Smooth muscle cell (in vitro differentiated cells): ENCODE data around the gene CASS4. TPM values are rescaled to one million over a fixed set of nuclear protein-coding genes. Genes with fewer than 3 reads are reported as not detected.
A peak's percentile ranks its signal among the peaks of the same experiment; 100 is the strongest.

Experiments
- DNase-seq: peaks from one replicate; lab custom pipeline; 2025; ENCODE audit not compliant: unreplicated experiment; lab: John Stamatoyannopoulos, UW
- H2AFZ ChIP-seq: fragments of 200-600 bp; sonication (generic); 2 replicates; pipeline ENCODE4 v1.6.0; 2016; ENCODE audit warnings: antibody characterized with exemption, low read depth, mild to moderate bottlenecking
- H3F3A ChIP-seq: fragments of 200-600 bp; sonication (generic); 2 replicates; pipeline ENCODE4 v1.6.0; 2017; ENCODE audit warnings: antibody characterized with exemption, low read depth
- H3K27ac ChIP-seq: fragments of 200-600 bp; sonication (generic); 2 replicates; pipeline ENCODE4 v1.5.1; 2016; ENCODE audit warnings: low read depth, mild to moderate bottlenecking
- H3K27me3 ChIP-seq: fragments of 200-600 bp; sonication (generic); 2 replicates; pipeline ENCODE4 v1.6.1; 2016; ENCODE audit warnings: low read depth, mild to moderate bottlenecking
- H3K36me3 ChIP-seq: fragments of 200-600 bp; sonication (generic); 2 replicates; pipeline ENCODE4 v1.5.1; 2016; ENCODE audit warnings: low read depth
- H3K4me1 ChIP-seq: fragments of 200-600 bp; sonication (generic); 2 replicates; pipeline ENCODE4 v1.5.1; 2016; ENCODE audit warnings: low read depth
- H3K4me2 ChIP-seq: fragments of 200-600 bp; sonication (generic); 2 replicates; pipeline ENCODE4 v1.6.0; 2016; ENCODE audit warnings: mild to moderate bottlenecking
- H3K4me3 ChIP-seq: fragments of 200-600 bp; sonication (generic); 2 replicates; pipeline ENCODE4 v1.5.1; 2016; ENCODE audit warnings: mild to moderate bottlenecking
- H3K79me2 ChIP-seq: fragments of 200-600 bp; sonication (generic); 2 replicates; pipeline ENCODE4 v1.6.0; 2016; ENCODE audit warnings: low read depth, mild to moderate bottlenecking
- H3K9ac ChIP-seq: fragments of 200-600 bp; sonication (generic); 2 replicates; pipeline ENCODE4 v1.6.0; 2016; ENCODE audit warnings: low read depth
- H3K9me3 ChIP-seq: fragments of 200-600 bp; sonication (generic); replicated peaks from 2 replicates; pipeline ENCODE4 v1.5.1; 2016; ENCODE audit warnings: low read depth
- H4K20me1 ChIP-seq: fragments of 200-600 bp; sonication (generic); 2 replicates; pipeline ENCODE4 v1.6.0; 2016; ENCODE audit warnings: low read depth
- CTCF ChIP-seq: fragments of 200-600 bp; sonication (generic); IDR thresholded peaks from 2 replicates; pipeline ENCODE4 v1.5.1; 2017; ENCODE audit warnings: borderline replicate concordance, mild to moderate bottlenecking, antibody characterized with exemption; ENCODE audit not compliant: insufficient read depth, poor library complexity, severe bottlenecking
- WGBS: methylation state at CpG from one replicate; pipeline ENCODE4 v1.1.7; 2016; ENCODE audit warnings: low lambda C conversion rate; 5-methylcytosine and 5-hydroxymethylcytosine counted together
- polyA plus RNA-seq: library from polyadenylated mRNA; unstranded; fragments of >200 nt; fragmentation: Nextera tagmentation; extraction: Ambion mirVana; gene quantifications from 2 replicates; pipeline ENCODE4 v1.2.1, GENCODE V29; 2016
- total RNA-seq: library from RNA; depleted of rRNA; stranded (reverse); fragments of >200 nt; gene quantifications from 2 replicates; pipeline ENCODE4 v1.2.3, GENCODE V29; 2014

The CASS4 gene
- total and polyA plus RNA-seq, 2 experiments from 2014 or later = 0.07 to 0.22 TPM

- Histone ChIP-seq H3K4me1 (peaks cover 23% of the 10 kb centered on the region), H3K79me2 (peaks cover 63% of the 10 kb centered on the region), H3K36me3 (peaks cover 3% of the 10 kb centered on the region), H3K4me3 (peak overlapping the region; percentile 80), H3K9ac (peak overlapping the region; percentile 80), H2AFZ (peak overlapping the region; percentile 96), H3K9me3 (no peaks in the 10 kb centered on the region), H3F3A (peaks cover 4% of the 10 kb centered on the region), H4K20me1 (peaks cover 7% of the 10 kb centered on the region), H3K27me3 (no peaks in the 10 kb centered on the region), H3K27ac (no peak overlapping the region), H3K4me2 (peak overlapping the region; percentile 97)
- DNase-seq = no peak
- no peak for TF ChIP-seq CTCF
- WGBS = 23% methylated on average over 10 of the region's 10 CpGs
Measured at GRCh38 chr20:56391037-56391436, 21.0 kb upstream of the CASS4 start.

- H3K79me2 ChIP-seq = peaks cover 58% of the 10 kb centered on the region
- peak overlapping the region; percentile 80 for H3K9ac ChIP-seq
- H3K27ac ChIP-seq = peak overlapping the region; percentile 86
- H3K36me3 ChIP-seq = peaks cover 9% of the 10 kb centered on the region
- DNase-seq = no peak
- peak overlapping the region; percentile 96 for H2AFZ ChIP-seq
- peak overlapping the region; percentile 97 for H3K4me2 ChIP-seq
- H3K9me3 ChIP-seq = no peaks in the 10 kb centered on the region
- H3K4me1 ChIP-seq = peaks cover 23% of the 10 kb centered on the region
- peak overlapping the region; percentile 80 for H3K4me3 ChIP-seq
- no peaks in the 10 kb centered on the region for H3K27me3 ChIP-seq
- H3F3A ChIP-seq = peaks cover 4% of the 10 kb centered on the region
- peaks cover 7% of the 10 kb centered on the region for H4K20me1 ChIP-seq
- WGBS = under 1% methylated on average over 24 of the region's 29 CpGs
- TF ChIP-seq CTCF = no peak
Measured at GRCh38 chr20:56391596-56392131, 20.4 kb upstream of the CASS4 start.

- peak within 1 kb of the TSS; percentile 96 for H2AFZ ChIP-seq
- peaks cover 16% of the 10 kb centered on the region for H3K36me3 ChIP-seq
- H4K20me1 ChIP-seq = peaks cover 7% of the 10 kb centered on the region
- peaks cover 23% of the 10 kb centered on the region for H3K4me1 ChIP-seq
- peak; percentile 93 for DNase-seq
- H3K9ac ChIP-seq = peak within 1 kb of the TSS; percentile 80
- peak within 1 kb of the TSS; percentile 97 for H3K4me2 ChIP-seq
- no peaks in the 10 kb centered on the region for H3K27me3 ChIP-seq
- peaks cover 4% of the 10 kb centered on the region for H3F3A ChIP-seq
- TF ChIP-seq CTCF = no peak
- H3K79me2 ChIP-seq = peaks cover 55% of the 10 kb centered on the region
- H3K9me3 ChIP-seq = no peaks in the 10 kb centered on the region
- WGBS = 1% methylated on average over 53 of the region's 53 CpGs
- peak within 1 kb of the TSS; percentile 86 for H3K27ac ChIP-seq
- peak within 1 kb of the TSS; percentile 80 for H3K4me3 ChIP-seq
Measured at GRCh38 chr20:56392132-56392880, 19.8 kb upstream of the CASS4 start, which contains the start of the genes AURKA and CSTF1. TSS of gene AURKA (minus strand) at chr20:56392215. CDS start at chr20:56388197, 4,018 bp downstream. TSS of gene CSTF1 (plus strand) at chr20:56392645. CDS start at chr20:56395553, 2,908 bp downstream.
